Testis (tissue), 3 donors: ENCODE measurements around the gene MED12L. TPM values are rescaled to one million over a fixed set of nuclear protein-coding genes. Genes with fewer than 3 reads are reported as not detected.

ENCODE experiments used
- DNase-seq: peaks from one replicate; pipeline ENCODE4 v3.0.0-alpha.2; 2019
- H3K27ac ChIP-seq, 2 donors: fragments of 200-600 bp; sonication (generic); one replicate each; pipeline ENCODE4 v1.5.1; 2019
- H3K27me3 ChIP-seq: fragments of 200-600 bp; sonication (generic); one replicate; pipeline ENCODE4 v1.5.1; 2019
- H3K36me3 ChIP-seq: fragments of 200-600 bp; sonication (generic); one replicate; pipeline ENCODE4 v1.5.1; 2017; ENCODE audit warnings: low read depth; ENCODE audit errors: missing control alignments
- H3K4me1 ChIP-seq: fragments of 200-600 bp; sonication (generic); one replicate; pipeline ENCODE4 v1.5.1; 2019
- H3K4me3 ChIP-seq, 2 donors: fragments of 200-600 bp; sonication (generic); one replicate each; pipeline ENCODE4 v1.5.1; 2017 to 2019
- H3K9me3 ChIP-seq: fragments of 200-600 bp; sonication (generic); one replicate; pipeline ENCODE4 v1.5.1; 2017
- POLR2A ChIP-seq: fragments of 450-650 bp; IDR thresholded peaks from one replicate; pipeline ENCODE4 v1.6.1; 2017; ENCODE audit warnings: antibody characterized with exemption, mild to moderate bottlenecking, moderate library complexity
- WGBS, 2 donors: methylation state at CpG; one replicate each; pipeline ENCODE4 v1.1.5; 2018; 5-methylcytosine and 5-hydroxymethylcytosine counted together
- intact Hi-C: fragments of 100-400 bp; cut with DNase I; formaldehyde crosslinking; loops from one replicate; pipeline ENCODE4 v1.15.1; 2023; ENCODE audit warnings: low total_unique reads
- polyA plus RNA-seq: library from polyadenylated mRNA; stranded (reverse); fragments of 350-450 nt; fragmentation: Illumina TruSeq; extraction: RNeasy Lipid Tissue Mini Kit (QIAGEN cat#74804); gene quantifications from one replicate; pipeline ENCODE4 v1.2.3, GENCODE V29; 2014; ENCODE audit warnings: low read depth, low replicate concordance; ENCODE audit not compliant: insufficient read depth
- total RNA-seq, 2 donors: library from RNA; depleted of rRNA; stranded (reverse); fragments of >200 nt; gene quantifications; one replicate each; pipeline ENCODE4 v1.2.3, GENCODE V29; 2016
- TF ChIP-seq, protein P1 (sequence below), 3 experiments: fragments of 450-650 bp in 2 of 3; fragments of 200-600 bp in 1 of 3; sonication (generic) in 1 of 3; IDR thresholded peaks; one replicate each; pipeline ENCODE4 v1.5.1; 2016 to 2019; ENCODE audit warnings: antibody characterized with exemption in 3 of 3, mild to moderate bottlenecking in 2 of 3, moderate library complexity in 1 of 3

MED12L gene
- total and polyA plus RNA-seq, 3 donors from 2014 or later, result 10.3 to 18.5 (median 10.4) TPM

GRCh38 chr3:151109286-151109800 lies 23.9 kb downstream of the MED12L start:
- no peaks in the 10 kb centered on the region for H3K4me1 ChIP-seq
- WGBS, 2 donors, result 77 to 88% methylated on average over 8 of the region's 8 CpGs
- DNase-seq, result no peak
- no peaks in the 10 kb centered on the region for H3K9me3 ChIP-seq
- intact Hi-C loops, result no loop called here
- H3K36me3 ChIP-seq, result no peaks in the 10 kb centered on the region
- H3K27ac ChIP-seq, result no peak overlapping the region
- no peaks in the 10 kb centered on the region for H3K27me3 ChIP-seq
- no peak for TF ChIP-seq POLR2A
- TF ChIP-seq, protein P1, sequence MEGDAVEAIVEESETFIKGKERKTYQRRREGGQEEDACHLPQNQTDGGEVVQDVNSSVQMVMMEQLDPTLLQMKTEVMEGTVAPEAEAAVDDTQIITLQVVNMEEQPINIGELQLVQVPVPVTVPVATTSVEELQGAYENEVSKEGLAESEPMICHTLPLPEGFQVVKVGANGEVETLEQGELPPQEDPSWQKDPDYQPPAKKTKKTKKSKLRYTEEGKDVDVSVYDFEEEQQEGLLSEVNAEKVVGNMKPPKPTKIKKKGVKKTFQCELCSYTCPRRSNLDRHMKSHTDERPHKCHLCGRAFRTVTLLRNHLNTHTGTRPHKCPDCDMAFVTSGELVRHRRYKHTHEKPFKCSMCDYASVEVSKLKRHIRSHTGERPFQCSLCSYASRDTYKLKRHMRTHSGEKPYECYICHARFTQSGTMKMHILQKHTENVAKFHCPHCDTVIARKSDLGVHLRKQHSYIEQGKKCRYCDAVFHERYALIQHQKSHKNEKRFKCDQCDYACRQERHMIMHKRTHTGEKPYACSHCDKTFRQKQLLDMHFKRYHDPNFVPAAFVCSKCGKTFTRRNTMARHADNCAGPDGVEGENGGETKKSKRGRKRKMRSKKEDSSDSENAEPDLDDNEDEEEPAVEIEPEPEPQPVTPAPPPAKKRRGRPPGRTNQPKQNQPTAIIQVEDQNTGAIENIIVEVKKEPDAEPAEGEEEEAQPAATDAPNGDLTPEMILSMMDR (IDR thresholded peaks at IDR 0.05), result no peak
- H3K4me3 ChIP-seq, result no peak overlapping the region

DNA sequence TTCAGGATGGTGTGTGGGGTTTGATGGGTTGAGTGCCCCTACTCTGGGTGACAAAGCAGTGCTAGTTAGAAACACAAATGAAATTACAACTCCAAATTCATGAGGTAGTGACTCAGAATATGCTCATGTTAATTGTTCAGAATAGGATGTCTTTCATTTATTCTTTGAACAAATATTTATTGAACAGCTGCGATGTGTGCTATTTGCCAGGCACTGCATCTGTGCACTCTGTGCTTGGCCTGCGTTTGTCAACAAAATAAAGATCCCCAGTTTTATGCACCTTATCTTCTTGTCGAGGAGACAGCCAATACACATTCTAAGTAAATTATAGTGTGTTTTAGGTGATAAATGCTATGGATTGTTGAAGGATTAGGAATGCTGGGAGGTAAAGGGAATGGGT lies 27.3 kb downstream of the MED12L start:
- DNase-seq, result no peak
- Histone ChIP-seq H3K27ac (no peak overlapping the region), H3K4me1 (no peaks in the 10 kb centered on the region), H3K4me3 (no peak overlapping the region), H3K9me3 (no peaks in the 10 kb centered on the region), H3K36me3 (no peaks in the 10 kb centered on the region), H3K27me3 (no peaks in the 10 kb centered on the region)
- TF ChIP-seq POLR2A, result no peak
- TF ChIP-seq, protein P1 (IDR thresholded peaks at IDR 0.05), result no peak
- 75 to 77% methylated on average over 3 of the region's 3 CpGs for WGBS, 2 donors
- intact Hi-C loops, result no loop called here

DNA sequence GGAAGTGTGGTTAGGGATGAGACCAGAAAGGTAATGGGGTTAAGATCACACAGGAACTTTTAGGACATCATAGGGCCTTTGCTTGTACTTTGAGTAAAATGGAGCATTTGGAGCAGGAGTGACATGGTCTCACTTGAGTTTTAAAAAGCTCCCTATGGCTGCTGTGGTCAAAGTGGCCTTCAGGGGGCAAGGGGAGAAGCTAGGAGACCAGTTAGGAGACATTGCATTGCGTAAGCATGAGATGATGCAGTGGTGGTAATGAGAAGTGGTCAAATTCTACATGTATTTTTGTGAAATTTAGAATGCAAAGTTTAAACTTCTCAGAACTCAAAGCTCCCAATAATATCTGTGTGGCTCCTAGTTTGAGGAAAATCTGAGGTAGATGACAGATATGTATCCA lies 27.9 kb downstream of the MED12L start:
- Histone ChIP-seq H3K27ac (no peak overlapping the region), H3K4me1 (no peaks in the 10 kb centered on the region), H3K9me3 (no peaks in the 10 kb centered on the region), H3K27me3 (no peaks in the 10 kb centered on the region), H3K4me3 (no peak overlapping the region), H3K36me3 (no peaks in the 10 kb centered on the region)
- 93 to 100% methylated on average over 1 of the region's 1 CpG for WGBS, 2 donors
- TF ChIP-seq POLR2A, result no peak
- TF ChIP-seq, protein P1 (IDR thresholded peaks at IDR 0.05), result no peak
- DNase-seq, result no peak
- intact Hi-C loops, result no loop called here

- intact Hi-C loops, result no loop called here
- Histone ChIP-seq H3K36me3 (no peaks in the 10 kb centered on the region), H3K27ac (no peak overlapping the region), H3K4me1 (no peaks in the 10 kb centered on the region), H3K9me3 (no peaks in the 10 kb centered on the region), H3K4me3 (no peak overlapping the region), H3K27me3 (no peaks in the 10 kb centered on the region)
- 88 to 94% methylated on average over 4 of the region's 4 CpGs for WGBS, 2 donors
- TF ChIP-seq POLR2A, result no peak
- TF ChIP-seq, protein P1 (IDR thresholded peaks at IDR 0.05), result no peak
- no peak for DNase-seq
Measured at GRCh38 chr3:151117047-151117446, 31.6 kb downstream of the MED12L start.

DNA sequence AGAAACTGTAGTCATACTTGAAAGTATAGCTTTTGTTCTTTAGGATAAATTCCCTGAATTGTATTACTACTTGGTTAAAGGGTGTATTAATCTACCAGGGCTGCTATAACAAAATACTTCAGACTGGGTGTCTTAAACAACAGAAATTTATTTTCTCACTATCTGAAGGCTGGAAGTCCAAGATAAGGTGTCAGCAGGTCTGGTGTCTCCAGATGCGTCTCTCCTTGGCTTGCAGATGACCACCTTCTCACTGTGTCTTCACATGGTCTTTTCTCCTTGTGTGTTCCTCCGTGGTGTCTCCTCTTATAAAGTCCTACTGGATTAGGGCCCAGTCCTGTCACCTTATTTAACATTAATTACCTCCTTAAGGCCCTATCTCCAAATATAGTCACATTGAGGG lies 33.7 kb downstream of the MED12L start:
- no peaks in the 10 kb centered on the region for H3K9me3 ChIP-seq
- DNase-seq, result no peak
- H3K27ac ChIP-seq, result no peak overlapping the region
- no peak overlapping the region for H3K4me3 ChIP-seq
- H3K36me3 ChIP-seq, result no peaks in the 10 kb centered on the region
- no peaks in the 10 kb centered on the region for H3K4me1 ChIP-seq
- H3K27me3 ChIP-seq, result no peaks in the 10 kb centered on the region
- intact Hi-C loops, result no loop called here
- whole genome bisulfite sequencing, 2 donors, result 91 to 98% methylated on average over 2 of the region's 2 CpGs
- TF ChIP-seq, protein P1 (IDR thresholded peaks at IDR 0.05), result no peak
- no peak for TF ChIP-seq POLR2A
